GM19467 (cell line): ENCODE results near the gene ST8SIA2.

Source experiments
- ATAC-seq: cut with Tn5 transposase; IDR thresholded peaks from one replicate; pipeline ENCODE4 v1.9.1; 2021; ENCODE audit warnings: mild to moderate bottlenecking, moderate library complexity; ENCODE audit not compliant: unreplicated experiment

ST8SIA2 gene, protein sequence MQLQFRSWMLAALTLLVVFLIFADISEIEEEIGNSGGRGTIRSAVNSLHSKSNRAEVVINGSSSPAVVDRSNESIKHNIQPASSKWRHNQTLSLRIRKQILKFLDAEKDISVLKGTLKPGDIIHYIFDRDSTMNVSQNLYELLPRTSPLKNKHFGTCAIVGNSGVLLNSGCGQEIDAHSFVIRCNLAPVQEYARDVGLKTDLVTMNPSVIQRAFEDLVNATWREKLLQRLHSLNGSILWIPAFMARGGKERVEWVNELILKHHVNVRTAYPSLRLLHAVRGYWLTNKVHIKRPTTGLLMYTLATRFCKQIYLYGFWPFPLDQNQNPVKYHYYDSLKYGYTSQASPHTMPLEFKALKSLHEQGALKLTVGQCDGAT

DNA sequence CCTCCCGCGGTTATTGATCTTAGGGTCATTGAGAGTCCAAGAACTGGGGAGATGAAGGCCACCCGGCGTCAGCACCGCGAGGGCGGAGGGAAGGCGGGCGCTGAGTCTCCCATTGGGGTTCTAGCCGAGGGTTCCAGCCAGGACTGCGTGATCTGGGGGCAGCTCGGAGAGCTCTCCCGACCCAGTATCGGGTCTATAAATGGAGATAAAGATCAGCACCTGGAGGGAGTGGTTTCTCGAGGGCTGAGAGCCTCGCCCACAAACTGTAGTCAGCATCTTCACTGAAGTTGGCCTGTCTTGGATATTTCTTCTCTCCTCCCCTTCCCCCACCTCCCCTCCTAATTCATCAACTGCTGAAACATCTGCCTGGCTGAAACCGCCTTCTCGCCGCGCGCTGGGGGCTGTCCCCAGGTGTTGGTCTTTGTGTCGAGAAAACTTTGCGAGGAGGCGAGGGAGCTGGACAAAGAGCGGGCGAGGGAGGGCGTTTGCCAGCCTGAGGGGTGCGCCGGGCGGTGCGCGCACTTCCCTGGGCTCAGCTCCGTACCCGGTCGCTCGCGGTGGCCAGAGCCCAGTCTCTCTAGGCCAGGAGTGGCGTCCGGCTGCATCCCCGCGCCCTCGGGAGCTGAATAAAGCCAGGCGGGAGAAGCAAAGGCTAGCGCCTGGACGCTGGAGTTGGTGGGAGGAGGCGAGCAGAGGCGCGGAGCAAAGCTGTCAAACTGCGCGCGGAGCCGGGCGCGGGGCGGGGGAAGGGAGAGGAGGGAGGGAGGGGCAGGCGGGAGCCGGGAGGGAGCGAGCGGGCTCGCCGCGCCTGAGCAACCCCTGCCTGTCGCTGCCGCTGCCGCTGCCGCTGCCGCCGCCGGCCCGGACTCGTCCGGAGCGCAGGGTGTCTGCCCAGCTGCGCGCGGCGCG lies at the start of gene ST8SIA2:
ST8SIA2 (plus strand) TSS at position 811 of the 909 bp plus-strand sequence. CDS start 184 bp downstream, outside the sequence.
- ATAC-seq, result no peak

DNA sequence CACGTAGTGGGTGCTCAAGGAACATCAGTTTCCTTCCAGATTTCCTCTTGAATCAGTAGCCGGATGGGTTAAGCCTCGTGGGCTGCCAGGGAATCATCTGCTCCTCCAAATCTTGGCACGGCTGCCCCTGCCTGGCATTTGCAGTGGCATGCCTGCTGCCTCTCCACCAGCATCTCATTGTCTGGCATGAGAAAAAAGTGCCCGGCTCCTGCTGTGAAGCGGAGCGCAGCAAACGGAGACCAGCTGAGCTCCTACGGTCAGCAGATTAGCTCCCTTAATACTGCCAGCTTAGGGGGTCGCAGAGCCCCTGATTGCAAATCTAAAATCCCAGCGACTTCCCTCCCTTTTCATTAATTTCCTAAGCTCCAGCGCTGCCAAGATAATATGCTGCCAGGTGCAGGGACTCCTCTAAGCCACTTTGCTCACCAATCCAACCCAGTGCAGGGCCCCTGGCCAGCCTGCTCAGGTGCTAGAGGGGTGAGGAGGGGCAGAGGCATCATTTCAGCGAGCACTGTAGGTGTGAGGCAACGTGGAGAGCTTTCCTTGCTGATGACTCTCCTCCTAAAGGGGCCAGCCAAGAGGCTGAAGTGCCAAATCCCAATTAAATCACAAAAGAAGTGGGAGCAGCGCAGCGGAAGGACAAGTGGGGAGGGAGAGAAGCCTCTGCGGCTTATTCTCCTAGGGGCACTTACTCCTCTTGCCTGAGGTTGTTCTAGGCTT lies 49.6 kb upstream of the ST8SIA2 start:
- ATAC-seq, result no peak

DNA sequence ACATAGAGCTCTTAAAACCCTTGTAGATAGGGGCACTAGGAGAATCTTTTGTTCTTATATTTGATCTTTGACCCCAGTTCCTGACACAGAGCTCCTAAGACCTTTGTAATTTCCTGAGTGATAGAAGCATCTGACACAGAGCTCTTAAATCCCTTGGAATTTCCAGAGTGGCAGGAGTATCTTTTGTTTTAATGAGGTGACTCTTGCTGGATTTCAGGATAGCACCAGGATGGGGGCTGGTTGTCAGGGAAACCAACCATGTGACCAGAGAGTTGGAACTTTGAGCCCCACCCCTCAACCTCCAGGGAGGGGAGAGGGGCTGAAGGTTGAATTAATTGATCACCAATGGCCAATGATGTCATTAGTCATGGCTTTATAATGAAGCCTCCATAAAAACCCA lies 47.6 kb upstream of the ST8SIA2 start:
- no peak for ATAC-seq

- ATAC-seq, result no peak
Measured at GRCh38 chr15:92355307-92355706, 38.4 kb upstream of the ST8SIA2 start.

- no peak for ATAC-seq
Measured at GRCh38 chr15:92361321-92362000, 32.2 kb upstream of the ST8SIA2 start.

GRCh38 chr15:92362001-92362350 lies 31.7 kb upstream of the ST8SIA2 start:
- no peak for ATAC-seq

GRCh38 chr15:92365084-92365483 lies 28.6 kb upstream of the ST8SIA2 start:
- ATAC-seq, result no peak

- no peak for ATAC-seq
Measured at GRCh38 chr15:92365906-92366305, 27.8 kb upstream of the ST8SIA2 start.

DNA sequence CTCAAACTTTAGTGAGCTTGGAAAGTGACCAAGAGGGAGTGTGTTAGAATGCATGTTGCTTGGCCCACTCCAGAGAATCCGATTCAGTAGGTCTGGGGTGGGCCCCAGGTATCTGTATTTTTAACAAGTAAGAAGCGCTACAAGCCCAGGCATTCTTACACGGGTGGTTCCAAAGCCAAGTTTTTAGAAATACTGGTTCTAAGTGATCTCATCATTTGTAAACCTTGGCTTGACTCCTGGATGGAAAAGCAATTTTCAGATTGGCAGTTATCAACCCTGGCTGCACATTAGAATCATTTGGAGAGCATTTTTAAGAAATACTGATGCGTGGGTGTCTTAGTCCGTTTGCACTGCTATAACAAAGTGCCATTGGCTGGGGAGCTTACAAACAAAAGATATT lies 27.3 kb upstream of the ST8SIA2 start:
- no peak for ATAC-seq

- ATAC-seq, result no peak
Measured at GRCh38 chr15:92375057-92375456, 18.6 kb upstream of the ST8SIA2 start.

- ATAC-seq, result no peak
Measured at GRCh38 chr15:92376109-92376508, 17.6 kb upstream of the ST8SIA2 start.

- ATAC-seq, result no peak
Measured at GRCh38 chr15:92377083-92377789, 16.4 kb upstream of the ST8SIA2 start.

GRCh38 chr15:92383519-92384324 lies 10.0 kb upstream of the ST8SIA2 start:
- ATAC-seq, result no peak

- ATAC-seq, result no peak
Measured at GRCh38 chr15:92384381-92384780, 9.3 kb upstream of the ST8SIA2 start.

GRCh38 chr15:92385096-92385495 lies 8.6 kb upstream of the ST8SIA2 start:
- ATAC-seq, result no peak

GRCh38 chr15:92391640-92392039 lies 2.0 kb upstream of the ST8SIA2 start:
- ATAC-seq, result peak; percentile 51

GRCh38 chr15:92392462-92392861 lies 1.2 kb upstream of the ST8SIA2 start:
- no peak for ATAC-seq

GRCh38 chr15:92393980-92394308 lies 263 bp downstream of the ST8SIA2 start:
- no peak for ATAC-seq

DNA sequence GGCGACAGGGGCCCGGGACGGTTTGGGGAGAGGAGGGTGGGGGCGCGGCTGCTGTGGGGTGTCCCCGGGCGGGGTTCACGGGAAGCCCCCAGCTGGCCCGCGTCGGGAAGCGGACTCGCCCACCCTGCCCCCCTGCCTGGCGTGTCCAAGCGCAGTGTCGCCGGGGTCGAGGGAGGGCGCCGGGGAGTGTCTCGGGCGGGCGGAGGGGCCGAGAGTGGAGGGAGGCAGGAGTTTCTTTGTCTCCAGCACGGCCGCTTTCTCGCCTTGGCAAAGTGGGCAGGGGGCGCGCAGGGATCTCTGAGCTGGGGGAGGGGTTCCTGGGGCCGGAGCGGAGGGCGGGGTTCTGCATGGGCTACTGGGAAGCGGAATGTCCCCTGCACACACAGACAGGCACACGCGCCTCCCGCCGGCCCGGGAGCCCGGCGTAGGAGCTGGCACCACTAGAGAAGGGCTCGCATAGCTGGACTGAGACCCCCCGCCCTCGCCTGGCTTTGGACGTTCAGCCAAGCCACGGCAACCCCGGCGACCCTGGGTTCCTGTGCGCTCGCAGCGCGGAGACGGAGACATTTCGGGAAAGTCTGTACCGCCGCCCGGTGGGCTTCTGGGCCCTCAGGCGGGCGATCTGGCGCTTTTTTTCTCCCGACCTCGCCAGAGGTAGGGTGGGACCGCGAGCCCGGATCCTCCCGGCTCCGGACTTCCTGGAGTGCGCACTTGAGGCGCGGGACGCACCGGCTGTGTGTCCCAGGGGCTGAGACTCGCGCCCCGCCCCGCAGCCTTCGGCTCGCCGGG lies 822 bp downstream of the ST8SIA2 start:
- no peak for ATAC-seq
